Measurements from ENCODE around the gene FILIP1L. TPM values are rescaled to one million over a fixed set of nuclear protein-coding genes. Genes with fewer than 3 reads are reported as not detected.

The FILIP1L gene
- polyA plus RNA-seq, 1 donor (not counting 4 experiments of a cell fraction or from before 2014, with no cell fraction given) = 14.7 TPM

DNA sequence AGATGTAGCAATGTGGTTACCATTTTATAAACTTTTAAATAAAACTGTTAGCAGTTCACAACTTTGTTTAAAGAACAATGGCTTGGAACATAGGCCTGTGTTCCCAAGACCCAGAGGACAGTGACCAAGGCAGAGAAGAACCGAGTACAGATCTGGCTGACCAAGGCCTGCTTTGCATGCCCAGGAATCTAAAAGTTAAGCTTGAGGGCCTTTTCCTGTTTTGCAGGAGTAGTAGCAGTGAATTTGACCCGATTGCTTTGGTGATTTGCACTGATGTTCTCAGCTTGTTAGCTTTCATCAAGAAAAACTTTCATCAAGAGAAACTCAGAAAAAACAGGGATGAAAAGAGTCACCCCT lies 9.9 kb downstream of the FILIP1L start:
- H3K9me1 ChIP-seq (ENCODE audit: control insufficient read depth, extremely low read depth, insufficient read depth, low read length) = no peaks in the 10 kb centered on the region
- no peaks in the 10 kb centered on the region for H3K79me2 ChIP-seq (ENCODE audit: control insufficient read depth, insufficient read depth, low read length)
- peaks cover 29% of the 10 kb centered on the region for H3K4me1 ChIP-seq (ENCODE audit: control insufficient read depth, extremely low read depth, insufficient read depth, low read length)
- no peak overlapping the region for H2AFZ ChIP-seq (ENCODE audit: control insufficient read depth, low read length)
- no peak for TF ChIP-seq EZH2 (IDR thresholded peaks at IDR 0.05; ENCODE audit: low read length)
- TF ChIP-seq, protein P1, sequence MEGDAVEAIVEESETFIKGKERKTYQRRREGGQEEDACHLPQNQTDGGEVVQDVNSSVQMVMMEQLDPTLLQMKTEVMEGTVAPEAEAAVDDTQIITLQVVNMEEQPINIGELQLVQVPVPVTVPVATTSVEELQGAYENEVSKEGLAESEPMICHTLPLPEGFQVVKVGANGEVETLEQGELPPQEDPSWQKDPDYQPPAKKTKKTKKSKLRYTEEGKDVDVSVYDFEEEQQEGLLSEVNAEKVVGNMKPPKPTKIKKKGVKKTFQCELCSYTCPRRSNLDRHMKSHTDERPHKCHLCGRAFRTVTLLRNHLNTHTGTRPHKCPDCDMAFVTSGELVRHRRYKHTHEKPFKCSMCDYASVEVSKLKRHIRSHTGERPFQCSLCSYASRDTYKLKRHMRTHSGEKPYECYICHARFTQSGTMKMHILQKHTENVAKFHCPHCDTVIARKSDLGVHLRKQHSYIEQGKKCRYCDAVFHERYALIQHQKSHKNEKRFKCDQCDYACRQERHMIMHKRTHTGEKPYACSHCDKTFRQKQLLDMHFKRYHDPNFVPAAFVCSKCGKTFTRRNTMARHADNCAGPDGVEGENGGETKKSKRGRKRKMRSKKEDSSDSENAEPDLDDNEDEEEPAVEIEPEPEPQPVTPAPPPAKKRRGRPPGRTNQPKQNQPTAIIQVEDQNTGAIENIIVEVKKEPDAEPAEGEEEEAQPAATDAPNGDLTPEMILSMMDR (optimal IDR thresholded peaks at IDR 0.05 in 1 of 3, IDR thresholded peaks at IDR 0.05 in 1 of 3, conservative IDR thresholded peaks at IDR 0.05 in 1 of 3; ENCODE audit: extremely low read depth in 1 of 3, insufficient read depth in 2 of 3, low read length in 3 of 3) = no peak
- no peak overlapping the region for H3K4me2 ChIP-seq (ENCODE audit: control insufficient read depth, extremely low read depth, insufficient read depth, low read depth, low read length)
- H4K20me1 ChIP-seq (ENCODE audit: control insufficient read depth, extremely low read depth, insufficient read depth, low read length) = no peaks in the 10 kb centered on the region
- H3K9me3 ChIP-seq (ENCODE audit: control insufficient read depth, low read depth, low read length) = no peaks in the 10 kb centered on the region
- dilution Hi-C loops (cut with MboI; ENCODE audit: extremely low pct_ligation_motif_present, low sequenced_read_pairs) = no loop called here
- DNase-seq (ENCODE audit: low read depth, low spot score) (no peak), FAIRE-seq (no peak)
- H3K9ac ChIP-seq (ENCODE audit: control insufficient read depth, extremely low read depth, insufficient read depth, low read length) = no peak overlapping the region
- no peaks in the 10 kb centered on the region for H3K36me3 ChIP-seq (ENCODE audit: control insufficient read depth in 2 of 2, extremely low read depth in 1 of 2, insufficient read depth in 2 of 2, low read length in 2 of 2)
- no peak overlapping the region for H3K27ac ChIP-seq (ENCODE audit: control insufficient read depth, insufficient read depth, low read length)
- H3K4me3 ChIP-seq (ENCODE audit: control insufficient read depth in 2 of 3, extremely low read depth in 1 of 3, insufficient read depth in 2 of 3, low read depth in 1 of 3, low read length in 3 of 3) = no peak overlapping the region
- H3K27me3 ChIP-seq (ENCODE audit: control insufficient read depth, extremely low read depth, insufficient read depth, low read length) = no peaks in the 10 kb centered on the region

DNA sequence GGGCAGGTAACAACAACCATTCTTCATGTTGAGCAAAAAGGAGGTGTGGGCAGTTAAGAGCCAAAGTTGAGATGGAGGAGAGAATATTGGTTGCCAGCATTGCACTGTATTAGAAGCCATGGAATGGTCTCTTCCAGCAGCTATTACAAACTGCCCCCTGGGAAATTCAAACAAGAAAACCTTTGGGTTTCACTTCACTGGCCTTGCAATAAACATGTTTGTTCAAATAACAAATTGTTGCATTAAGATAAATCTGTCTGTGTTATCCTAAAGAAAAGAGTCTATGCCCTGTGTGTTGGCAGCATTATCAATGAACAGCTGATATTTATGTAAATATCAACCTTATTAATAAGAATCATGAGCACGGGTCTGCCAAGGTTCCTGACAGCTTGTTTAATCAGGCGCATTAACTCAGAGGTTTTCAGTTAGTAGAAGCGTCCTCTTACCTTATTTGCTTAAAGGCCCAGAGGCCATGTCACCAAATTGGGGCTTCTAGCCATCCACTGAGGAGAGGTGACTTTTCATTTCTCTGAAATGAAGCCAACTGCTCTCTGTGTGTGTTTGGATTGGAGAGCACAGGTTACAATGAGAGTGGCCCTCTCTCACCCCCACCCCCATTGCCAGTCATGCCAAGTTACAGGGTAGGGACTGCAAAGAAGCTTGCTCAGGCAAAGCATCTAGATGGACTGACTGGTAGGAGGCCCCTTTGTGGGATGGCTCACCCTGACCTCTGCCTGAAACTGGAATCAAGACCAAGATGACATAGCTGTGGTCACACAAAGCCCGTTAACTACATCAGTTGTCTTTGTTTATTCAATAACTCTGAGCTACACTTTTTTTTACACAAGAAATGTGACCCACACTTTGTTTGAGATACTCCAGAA lies 10.5 kb downstream of the FILIP1L start:
- Histone ChIP-seq H2AFZ (ENCODE audit: control insufficient read depth, low read length) (no peak overlapping the region), H3K27ac (ENCODE audit: control insufficient read depth, insufficient read depth, low read length) (no peak overlapping the region), H3K79me2 (ENCODE audit: control insufficient read depth, insufficient read depth, low read length) (no peaks in the 10 kb centered on the region), H3K9me3 (ENCODE audit: control insufficient read depth, low read depth, low read length) (no peaks in the 10 kb centered on the region), H4K20me1 (ENCODE audit: control insufficient read depth, extremely low read depth, insufficient read depth, low read length) (no peaks in the 10 kb centered on the region), H3K36me3 (ENCODE audit: control insufficient read depth in 2 of 2, extremely low read depth in 1 of 2, insufficient read depth in 2 of 2, low read length in 2 of 2) (no peaks in the 10 kb centered on the region), H3K9ac (ENCODE audit: control insufficient read depth, extremely low read depth, insufficient read depth, low read length) (no peak overlapping the region), H3K4me1 (ENCODE audit: control insufficient read depth, extremely low read depth, insufficient read depth, low read length) (peaks cover 29% of the 10 kb centered on the region), H3K4me3 (ENCODE audit: control insufficient read depth in 2 of 3, extremely low read depth in 1 of 3, insufficient read depth in 2 of 3, low read depth in 1 of 3, low read length in 3 of 3) (no peak overlapping the region), H3K9me1 (ENCODE audit: control insufficient read depth, extremely low read depth, insufficient read depth, low read length) (no peaks in the 10 kb centered on the region), H3K27me3 (ENCODE audit: control insufficient read depth, extremely low read depth, insufficient read depth, low read length) (no peaks in the 10 kb centered on the region), H3K4me2 (ENCODE audit: control insufficient read depth, extremely low read depth, insufficient read depth, low read depth, low read length) (no peak overlapping the region)
- dilution Hi-C loops (cut with MboI; ENCODE audit: extremely low pct_ligation_motif_present, low sequenced_read_pairs) = no loop called here
- DNase-seq (ENCODE audit: low read depth, low spot score) = no peak
- no peak for FAIRE-seq
- TF ChIP-seq, protein P1 (optimal IDR thresholded peaks at IDR 0.05 in 1 of 3, IDR thresholded peaks at IDR 0.05 in 1 of 3, conservative IDR thresholded peaks at IDR 0.05 in 1 of 3; ENCODE audit: extremely low read depth in 1 of 3, insufficient read depth in 2 of 3, low read length in 3 of 3) = no peak
- no peak for TF ChIP-seq EZH2 (IDR thresholded peaks at IDR 0.05; ENCODE audit: low read length)

All from keratinocyte (primary cell).